ENCODE data around the gene PHKB.

PHKB gene

GRCh38 chr16:47700857-47701587 lies 239.9 kb downstream of the PHKB start:
- Histone ChIP-seq H3K36me3 (ENCODE audit: insufficient read depth, low read length) (no peaks in the 10 kb centered on the region), H3K9ac (ENCODE audit: low read depth, low read length) (no peak overlapping the region), H3K9me3 (ENCODE audit: control insufficient read depth, insufficient read depth, low read length) (no peaks in the 10 kb centered on the region), H3K4me1 (ENCODE audit: insufficient read depth, low read length) (peaks cover 11% of the 10 kb centered on the region; the same call in 1 of the 2 replicates)

- H3K4me1 ChIP-seq (ENCODE audit: insufficient read depth, low read length) = peaks cover 9% of the 10 kb centered on the region; the same call in 1 of the 2 replicates
- no peaks in the 10 kb centered on the region for H3K9me3 ChIP-seq (ENCODE audit: control insufficient read depth, insufficient read depth, low read length)
- no peaks in the 10 kb centered on the region for H3K36me3 ChIP-seq (ENCODE audit: insufficient read depth, low read length)
- no peak overlapping the region for H3K9ac ChIP-seq (ENCODE audit: low read depth, low read length)
Measured at GRCh38 chr16:47705266-47705665, 244.1 kb downstream of the PHKB start.

GRCh38 chr16:47711809-47712208 lies 250.7 kb downstream of the PHKB start:
- H3K9me3 ChIP-seq (ENCODE audit: control insufficient read depth, insufficient read depth, low read length) = no peaks in the 10 kb centered on the region
- peaks cover 4% of the 10 kb centered on the region; the same call in 1 of the 2 replicates for H3K4me1 ChIP-seq (ENCODE audit: insufficient read depth, low read length)
- no peaks in the 10 kb centered on the region for H3K36me3 ChIP-seq (ENCODE audit: insufficient read depth, low read length)
- H3K9ac ChIP-seq (ENCODE audit: low read depth, low read length) = no peak overlapping the region

GRCh38 chr16:47712276-47713224 lies 251.4 kb downstream of the PHKB start:
- Histone ChIP-seq H3K36me3 (ENCODE audit: insufficient read depth, low read length) (no peaks in the 10 kb centered on the region), H3K9ac (ENCODE audit: low read depth, low read length) (no peak overlapping the region), H3K4me1 (ENCODE audit: insufficient read depth, low read length) (peaks cover 4% of the 10 kb centered on the region; the same call in 1 of the 2 replicates), H3K9me3 (ENCODE audit: control insufficient read depth, insufficient read depth, low read length) (no peaks in the 10 kb centered on the region)

- no peaks in the 10 kb centered on the region for H3K9me3 ChIP-seq (ENCODE audit: control insufficient read depth, insufficient read depth, low read length)
- H3K4me1 ChIP-seq (ENCODE audit: insufficient read depth, low read length) = peaks cover 4% of the 10 kb centered on the region; the same call in 1 of the 2 replicates
- no peak overlapping the region for H3K9ac ChIP-seq (ENCODE audit: low read depth, low read length)
- no peaks in the 10 kb centered on the region for H3K36me3 ChIP-seq (ENCODE audit: insufficient read depth, low read length)
Measured at GRCh38 chr16:47713225-47713595, 252.1 kb downstream of the PHKB start.

- H3K36me3 ChIP-seq (ENCODE audit: insufficient read depth, low read length) = no peaks in the 10 kb centered on the region
- peaks cover 4% of the 10 kb centered on the region; the same call in 1 of the 2 replicates for H3K4me1 ChIP-seq (ENCODE audit: insufficient read depth, low read length)
- H3K9me3 ChIP-seq (ENCODE audit: control insufficient read depth, insufficient read depth, low read length) = no peaks in the 10 kb centered on the region
- H3K9ac ChIP-seq (ENCODE audit: low read depth, low read length) = no peak overlapping the region
Measured at GRCh38 chr16:47715442-47716083, 254.4 kb downstream of the PHKB start.

GRCh38 chr16:47716571-47716970 lies 255.4 kb downstream of the PHKB start:
- no peaks in the 10 kb centered on the region for H3K36me3 ChIP-seq (ENCODE audit: insufficient read depth, low read length)
- no peaks in the 10 kb centered on the region for H3K9me3 ChIP-seq (ENCODE audit: control insufficient read depth, insufficient read depth, low read length)
- no peak overlapping the region for H3K9ac ChIP-seq (ENCODE audit: low read depth, low read length)
- H3K4me1 ChIP-seq (ENCODE audit: insufficient read depth, low read length) = peaks cover 4% of the 10 kb centered on the region; the same call in 1 of the 2 replicates

GRCh38 chr16:47719713-47720112 lies 258.6 kb downstream of the PHKB start:
- Histone ChIP-seq H3K9me3 (ENCODE audit: control insufficient read depth, insufficient read depth, low read length) (no peaks in the 10 kb centered on the region), H3K9ac (ENCODE audit: low read depth, low read length) (no peak overlapping the region), H3K36me3 (ENCODE audit: insufficient read depth, low read length) (no peaks in the 10 kb centered on the region), H3K4me1 (ENCODE audit: insufficient read depth, low read length) (no peaks in the 10 kb centered on the region)

GRCh38 chr16:47721006-47721637 lies 260.0 kb downstream of the PHKB start:
- Histone ChIP-seq H3K36me3 (ENCODE audit: insufficient read depth, low read length) (no peaks in the 10 kb centered on the region), H3K4me1 (ENCODE audit: insufficient read depth, low read length) (no peaks in the 10 kb centered on the region), H3K9me3 (ENCODE audit: control insufficient read depth, insufficient read depth, low read length) (no peaks in the 10 kb centered on the region), H3K9ac (ENCODE audit: low read depth, low read length) (no peak overlapping the region)

- Histone ChIP-seq H3K36me3 (ENCODE audit: insufficient read depth, low read length) (no peaks in the 10 kb centered on the region), H3K9ac (ENCODE audit: low read depth, low read length) (no peak overlapping the region), H3K4me1 (ENCODE audit: insufficient read depth, low read length) (no peaks in the 10 kb centered on the region), H3K9me3 (ENCODE audit: control insufficient read depth, insufficient read depth, low read length) (no peaks in the 10 kb centered on the region)
Measured at GRCh38 chr16:47722046-47722445, 260.9 kb downstream of the PHKB start.

GRCh38 chr16:47724115-47724785 lies 263.1 kb downstream of the PHKB start:
- no peaks in the 10 kb centered on the region for H3K4me1 ChIP-seq (ENCODE audit: insufficient read depth, low read length)
- no peaks in the 10 kb centered on the region for H3K9me3 ChIP-seq (ENCODE audit: control insufficient read depth, insufficient read depth, low read length)
- H3K9ac ChIP-seq (ENCODE audit: low read depth, low read length) = no peak overlapping the region
- H3K36me3 ChIP-seq (ENCODE audit: insufficient read depth, low read length) = no peaks in the 10 kb centered on the region

GRCh38 chr16:47725188-47725695 lies 264.1 kb downstream of the PHKB start:
- Histone ChIP-seq H3K9me3 (ENCODE audit: control insufficient read depth, insufficient read depth, low read length) (no peaks in the 10 kb centered on the region), H3K9ac (ENCODE audit: low read depth, low read length) (no peak overlapping the region), H3K36me3 (ENCODE audit: insufficient read depth, low read length) (no peaks in the 10 kb centered on the region), H3K4me1 (ENCODE audit: insufficient read depth, low read length) (no peaks in the 10 kb centered on the region)

- no peak overlapping the region for H3K9ac ChIP-seq (ENCODE audit: low read depth, low read length)
- peaks cover 4% of the 10 kb centered on the region; the same call in 1 of the 2 replicates for H3K4me1 ChIP-seq (ENCODE audit: insufficient read depth, low read length)
- H3K9me3 ChIP-seq (ENCODE audit: control insufficient read depth, insufficient read depth, low read length) = no peaks in the 10 kb centered on the region; the same call in 1 of the 2 replicates
- H3K36me3 ChIP-seq (ENCODE audit: insufficient read depth, low read length) = no peaks in the 10 kb centered on the region
Measured at GRCh38 chr16:47726031-47726675, 265.0 kb downstream of the PHKB start.
